Endothelial cell of umbilical vein (primary cell): ENCODE measurements around the gene FOS.

Experiments
- CTCF ChIP-seq, 2 donors: IDR thresholded peaks; 1 replicate in 1 of 2; 2 replicates in 1 of 2; pipeline ENCODE4 v1.5.1; 2011; ENCODE audit warnings: low read length in 2 of 2, mild to moderate bottlenecking in 2 of 2, moderate library complexity in 2 of 2, control low read depth in 1 of 2, inconsistent platforms in 1 of 2, low read depth in 1 of 2; ENCODE audit not compliant: insufficient read depth in 1 of 2; ENCODE audit errors: extremely low read depth in 1 of 2
- GATA2 ChIP-seq: IDR thresholded peaks from 2 replicates; pipeline ENCODE4 v1.7.0; 2011; ENCODE audit warnings: low read depth, mild to moderate bottlenecking, moderate library complexity, mixed read lengths, low read length; ENCODE audit not compliant: insufficient read length, insufficient read depth
- JUN ChIP-seq: IDR thresholded peaks from 2 replicates; pipeline ENCODE4 v1.6.1; 2011; ENCODE audit warnings: borderline replicate concordance, low read depth; ENCODE audit not compliant: insufficient read length, insufficient read depth
- MAX ChIP-seq: IDR thresholded peaks from 2 replicates; pipeline ENCODE4 v1.6.1; 2011; ENCODE audit not compliant: insufficient read depth, insufficient read length
- MYC ChIP-seq: IDR thresholded peaks from one replicate; pipeline ENCODE4 v1.6.1; 2011; ENCODE audit warnings: mild to moderate bottlenecking, low read depth, low read length
- POLR2A ChIP-seq: IDR thresholded peaks from 2 replicates; pipeline ENCODE4 v1.6.1; 2012; ENCODE audit warnings: low read depth, mild to moderate bottlenecking, control low read depth, low read length
- POLR2AphosphoS5 ChIP-seq: IDR thresholded peaks from 2 replicates; pipeline ENCODE4 v1.6.1; 2012; ENCODE audit warnings: low read depth, mild to moderate bottlenecking, control low read depth, low read length, moderate library complexity; ENCODE audit not compliant: insufficient read depth

GRCh38 chr14:75299576-75299975 is 20.9 kb downstream of the FOS start:
- no peak for TF ChIP-seq MAX
- TF ChIP-seq CTCF (IDR thresholded peaks at IDR 0.05; ENCODE audit: extremely low read depth in 1 of 2, insufficient read depth in 1 of 2, low read depth in 1 of 2, low read length in 2 of 2), result no peak
- TF ChIP-seq POLR2A, result no peak
- no peak for TF ChIP-seq JUN
- no peak for TF ChIP-seq GATA2
- no peak for TF ChIP-seq POLR2AphosphoS5
- no peak for TF ChIP-seq MYC
